NCI-H82 treated with DMSO at 0.1 percent for 48 hours (cell line): ENCODE data around the gene NUP62.

Experiments
- DNase-seq: peaks from one replicate; lab custom pipeline; 2025; ENCODE audit not compliant: unreplicated experiment; lab: John Stamatoyannopoulos, UW

The NUP62 gene

DNA sequence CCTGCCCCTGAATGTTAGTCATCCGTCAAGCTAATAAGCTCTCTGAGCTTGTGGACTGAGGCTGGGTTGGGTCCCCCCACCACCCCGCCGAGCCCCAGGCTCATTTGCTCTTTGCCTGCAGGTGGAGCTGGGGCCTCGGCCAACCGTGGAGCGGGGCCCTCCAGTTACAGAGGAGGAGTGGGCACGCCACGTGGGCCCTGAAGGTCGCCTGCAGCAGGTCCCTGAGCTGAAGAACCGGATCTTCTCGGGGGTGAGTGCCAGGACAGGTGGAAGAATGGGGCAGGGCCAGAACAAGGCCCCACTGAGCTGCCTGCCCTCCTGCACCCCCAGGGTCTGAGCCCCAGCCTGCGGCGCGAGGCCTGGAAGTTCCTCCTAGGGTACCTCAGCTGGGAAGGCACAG lies 46.7 kb downstream of the NUP62 start:
- no peak for DNase-seq

DNA sequence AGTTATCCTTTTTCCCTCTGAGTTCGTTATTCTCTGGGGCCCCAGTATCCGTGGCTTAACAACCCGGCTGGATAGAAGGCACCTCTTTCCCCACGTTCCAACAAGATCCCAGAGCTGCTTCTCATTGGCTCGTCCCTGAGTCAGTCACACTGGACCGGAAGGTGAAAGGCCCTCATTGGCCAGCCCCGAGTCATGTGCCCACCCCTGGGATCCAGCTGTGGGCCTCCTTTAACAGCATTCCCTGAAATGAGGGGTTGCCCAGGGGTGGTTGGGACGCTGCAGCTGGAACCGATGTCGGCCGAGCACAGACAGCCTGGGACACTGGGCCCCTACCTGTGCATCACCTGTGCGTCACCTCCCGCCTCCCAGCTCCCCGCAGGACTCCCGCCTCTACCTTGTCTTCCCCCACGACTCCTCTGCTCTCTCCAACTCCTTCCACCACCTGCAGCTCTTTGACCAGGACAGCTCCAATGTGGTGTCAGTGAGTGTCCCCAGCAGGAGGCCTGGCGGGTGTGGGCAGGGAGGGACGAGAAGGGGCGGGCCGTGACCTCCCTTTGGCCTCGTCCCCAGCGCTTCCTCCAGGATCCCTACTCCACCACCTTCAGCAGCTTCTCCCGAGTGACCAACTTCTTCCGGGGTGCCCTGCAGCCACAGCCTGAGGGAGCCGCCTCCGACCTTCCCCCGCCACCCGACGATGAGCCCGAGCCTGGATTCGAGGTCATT lies 47.5 kb downstream of the NUP62 start:
- DNase-seq, result no peak

GRCh38 chr19:49881186-49881585 lies 48.1 kb downstream of the NUP62 start:
- no peak for DNase-seq

- no peak for DNase-seq
Observed at GRCh38 chr19:49880162-49880869, 49.0 kb downstream of the NUP62 start.

- no peak for DNase-seq
Observed at GRCh38 chr19:49879243-49879963, 49.9 kb downstream of the NUP62 start.

DNA sequence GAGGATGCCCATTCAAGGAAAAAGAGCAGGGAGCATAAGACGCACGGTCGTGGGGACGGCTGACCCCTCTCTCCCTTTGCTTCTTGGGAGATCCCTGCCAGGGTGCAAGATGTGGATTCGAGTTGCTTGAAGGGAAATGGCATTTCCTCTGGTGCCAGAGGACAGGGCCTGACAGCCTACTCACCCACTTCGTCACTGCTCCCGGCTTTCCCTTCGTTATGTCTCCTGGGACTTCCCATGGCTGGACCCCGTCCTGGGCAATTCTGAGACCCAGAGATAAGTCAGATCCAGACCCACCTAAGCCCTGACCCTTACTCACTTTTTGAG lies 50.6 kb downstream of the NUP62 start:
- no peak for DNase-seq

GRCh38 chr19:49877879-49878743 lies 51.2 kb downstream of the NUP62 start:
- DNase-seq, result peak; percentile 95

DNA sequence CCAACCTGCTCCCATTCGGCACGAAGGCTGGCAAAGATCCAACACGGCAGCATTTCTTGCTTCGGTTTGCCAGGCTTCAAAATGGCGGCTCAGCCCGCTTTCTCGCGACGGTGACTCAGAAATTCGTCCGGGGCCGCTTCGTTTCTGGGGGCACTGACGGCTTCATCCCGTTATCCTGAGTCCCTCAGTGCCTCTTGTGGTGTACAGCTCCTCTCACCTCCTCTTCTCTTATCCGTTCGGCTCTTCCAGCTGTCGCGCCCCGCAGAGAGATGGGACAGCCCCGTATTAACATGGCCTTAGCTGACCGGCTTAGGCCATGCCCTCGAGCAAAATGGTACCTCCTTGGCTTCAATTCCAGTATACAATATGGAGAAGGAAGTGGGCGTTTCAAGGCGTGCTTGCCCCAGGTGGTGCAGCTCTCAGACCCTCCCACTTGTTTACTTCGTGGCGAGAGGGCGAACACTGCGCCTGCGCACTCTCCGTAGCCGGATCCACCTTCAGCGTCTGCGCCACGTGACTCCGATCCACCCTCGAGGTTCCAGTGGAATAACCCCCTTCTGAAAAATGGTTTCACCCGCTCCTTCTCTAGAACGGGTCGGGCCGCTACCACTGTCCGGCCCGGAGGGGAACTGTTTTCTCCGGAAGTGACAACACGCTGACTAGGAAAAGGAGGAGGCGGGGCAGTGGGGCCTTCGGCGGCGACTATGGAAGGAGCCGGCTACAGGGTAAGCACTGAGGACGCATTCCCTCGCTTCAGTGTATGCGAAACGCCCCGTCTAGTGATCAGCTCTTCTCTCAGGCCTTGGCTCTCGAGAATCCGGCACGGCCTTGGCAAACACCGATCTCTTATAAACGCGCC lies 52.1 kb downstream of the NUP62 start, which contains the start of the genes AKT1S1 and TBC1D17:
Gene AKT1S1, minus strand, starts transcription at position 336 of the 859 bp plus-strand sequence. CDS start 4,060 bp downstream, outside the sequence.
Gene TBC1D17, plus strand, starts transcription at position 683 of the 859 bp plus-strand sequence. Its CDS starts 22 bp downstream, at position 705.
- DNase-seq, result peak; percentile 99

- DNase-seq, result peak; percentile 98
Observed at GRCh38 chr19:49876422-49877019, 52.8 kb downstream of the NUP62 start.

DNA sequence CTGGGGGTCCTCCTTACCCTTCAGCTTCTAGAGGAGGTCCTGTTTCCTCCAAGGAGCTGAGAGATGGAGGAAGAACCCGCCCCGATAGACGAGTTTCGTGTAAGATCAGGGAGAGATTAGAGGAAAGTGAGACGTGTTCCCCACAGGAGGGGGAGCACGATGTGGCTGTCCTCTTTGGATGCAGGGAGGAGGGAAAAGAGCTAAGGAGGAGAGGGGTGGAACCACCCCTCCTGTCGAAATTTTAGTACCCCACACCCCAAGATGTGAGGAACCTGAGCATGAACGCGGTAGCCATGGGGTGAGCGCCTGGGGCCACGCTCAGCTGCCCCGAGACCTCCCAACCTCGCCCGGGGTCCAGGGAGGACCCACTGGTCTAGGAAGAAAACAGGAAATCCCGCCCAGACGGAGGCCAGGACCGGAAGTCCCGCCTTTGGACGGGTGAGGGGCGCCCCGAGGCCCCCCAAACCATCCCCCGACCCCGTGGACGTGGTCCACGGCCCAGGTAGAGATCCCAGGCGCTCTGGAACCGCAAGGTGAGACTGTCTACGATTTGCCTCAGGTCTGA lies 53.4 kb downstream of the NUP62 start:
- DNase-seq, result peak; percentile 41

DNA sequence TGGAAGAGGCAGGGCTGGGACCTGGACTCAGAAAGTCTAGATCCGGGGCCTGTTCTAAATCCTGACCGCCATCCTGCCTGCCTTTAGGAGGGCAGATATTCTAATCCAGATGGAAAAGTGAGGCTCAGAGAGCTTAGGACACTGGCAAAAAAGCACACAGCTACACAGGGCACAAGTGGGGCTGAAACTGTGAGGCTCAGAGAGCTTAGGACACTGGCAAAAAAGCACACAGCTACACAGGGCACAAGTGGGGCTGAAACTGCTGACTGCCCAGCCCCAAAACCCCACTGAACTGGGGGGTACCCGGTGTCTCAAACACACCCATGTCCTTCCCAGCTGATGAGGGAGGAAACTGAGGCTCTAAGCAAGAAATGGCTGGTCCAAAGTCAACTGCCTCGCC lies 54.1 kb downstream of the NUP62 start:
- no peak for DNase-seq

- DNase-seq, result no peak
Observed at GRCh38 chr19:49874503-49875157, 54.7 kb downstream of the NUP62 start.

GRCh38 chr19:49873834-49874233 lies 55.5 kb downstream of the NUP62 start:
- DNase-seq, result no peak

- DNase-seq, result no peak
Observed at GRCh38 chr19:49873129-49873521, 56.2 kb downstream of the NUP62 start.

- no peak for DNase-seq
Observed at GRCh38 chr19:49872245-49873128, 56.8 kb downstream of the NUP62 start.

GRCh38 chr19:49871349-49871985 lies 57.8 kb downstream of the NUP62 start:
- no peak for DNase-seq

- DNase-seq, result no peak
Observed at GRCh38 chr19:49870309-49870901, 58.9 kb downstream of the NUP62 start.
